ENCODE results near the gene NRARP. TPM values are rescaled to one million over a fixed set of nuclear protein-coding genes. Genes with fewer than 3 reads are reported as not detected.
A peak's percentile ranks its signal among the peaks of the same experiment; 100 is the strongest.

NRARP gene, protein sequence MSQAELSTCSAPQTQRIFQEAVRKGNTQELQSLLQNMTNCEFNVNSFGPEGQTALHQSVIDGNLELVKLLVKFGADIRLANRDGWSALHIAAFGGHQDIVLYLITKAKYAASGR
- 10 to 100 TPM; 28.5 to 49.2 (median 41.0) TPM for total RNA-seq

DNA sequence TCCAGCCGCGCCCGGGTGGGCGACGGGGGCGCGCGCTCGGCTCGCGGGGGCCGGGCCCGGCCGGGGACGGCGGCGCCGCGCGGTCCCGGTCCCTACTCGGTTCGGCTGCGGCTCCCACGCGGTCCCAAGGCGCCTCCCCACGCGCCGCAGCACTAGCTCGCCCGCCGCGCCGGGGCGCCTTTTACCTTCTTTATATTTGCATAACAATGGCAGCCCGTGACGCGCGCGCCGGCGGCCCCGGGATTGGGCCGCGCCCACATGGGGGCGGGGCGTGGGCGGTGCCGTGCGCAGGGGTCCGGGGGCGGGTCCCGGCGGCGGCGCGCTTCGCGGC lies at the start of gene NRARP:
TSS of gene NRARP (minus strand) at position 154 of the 331 bp plus-strand sequence. CDS start 343 bp downstream, outside the sequence.
- H3K4me3 ChIP-seq (ENCODE audit: low read depth, poor library complexity, severe bottlenecking) = peak within 1 kb of the TSS; percentile 36
- 1 to 2% methylated on average over 23 to 35 of the region's 60 CpGs for WGBS, 2 donors
- TF ChIP-seq, protein P1, sequence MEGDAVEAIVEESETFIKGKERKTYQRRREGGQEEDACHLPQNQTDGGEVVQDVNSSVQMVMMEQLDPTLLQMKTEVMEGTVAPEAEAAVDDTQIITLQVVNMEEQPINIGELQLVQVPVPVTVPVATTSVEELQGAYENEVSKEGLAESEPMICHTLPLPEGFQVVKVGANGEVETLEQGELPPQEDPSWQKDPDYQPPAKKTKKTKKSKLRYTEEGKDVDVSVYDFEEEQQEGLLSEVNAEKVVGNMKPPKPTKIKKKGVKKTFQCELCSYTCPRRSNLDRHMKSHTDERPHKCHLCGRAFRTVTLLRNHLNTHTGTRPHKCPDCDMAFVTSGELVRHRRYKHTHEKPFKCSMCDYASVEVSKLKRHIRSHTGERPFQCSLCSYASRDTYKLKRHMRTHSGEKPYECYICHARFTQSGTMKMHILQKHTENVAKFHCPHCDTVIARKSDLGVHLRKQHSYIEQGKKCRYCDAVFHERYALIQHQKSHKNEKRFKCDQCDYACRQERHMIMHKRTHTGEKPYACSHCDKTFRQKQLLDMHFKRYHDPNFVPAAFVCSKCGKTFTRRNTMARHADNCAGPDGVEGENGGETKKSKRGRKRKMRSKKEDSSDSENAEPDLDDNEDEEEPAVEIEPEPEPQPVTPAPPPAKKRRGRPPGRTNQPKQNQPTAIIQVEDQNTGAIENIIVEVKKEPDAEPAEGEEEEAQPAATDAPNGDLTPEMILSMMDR (IDR thresholded peaks at IDR 0.05) = no peak
- no peak for TF ChIP-seq POLR2A (IDR thresholded peaks at IDR 0.05)
- peak; percentile 83 to 97 for DNase-seq (ENCODE audit: low spot score in 2 of 2)
- intact Hi-C loops (cut with DNase I; ENCODE audit: low total_unique reads) = no loop called here

DNA sequence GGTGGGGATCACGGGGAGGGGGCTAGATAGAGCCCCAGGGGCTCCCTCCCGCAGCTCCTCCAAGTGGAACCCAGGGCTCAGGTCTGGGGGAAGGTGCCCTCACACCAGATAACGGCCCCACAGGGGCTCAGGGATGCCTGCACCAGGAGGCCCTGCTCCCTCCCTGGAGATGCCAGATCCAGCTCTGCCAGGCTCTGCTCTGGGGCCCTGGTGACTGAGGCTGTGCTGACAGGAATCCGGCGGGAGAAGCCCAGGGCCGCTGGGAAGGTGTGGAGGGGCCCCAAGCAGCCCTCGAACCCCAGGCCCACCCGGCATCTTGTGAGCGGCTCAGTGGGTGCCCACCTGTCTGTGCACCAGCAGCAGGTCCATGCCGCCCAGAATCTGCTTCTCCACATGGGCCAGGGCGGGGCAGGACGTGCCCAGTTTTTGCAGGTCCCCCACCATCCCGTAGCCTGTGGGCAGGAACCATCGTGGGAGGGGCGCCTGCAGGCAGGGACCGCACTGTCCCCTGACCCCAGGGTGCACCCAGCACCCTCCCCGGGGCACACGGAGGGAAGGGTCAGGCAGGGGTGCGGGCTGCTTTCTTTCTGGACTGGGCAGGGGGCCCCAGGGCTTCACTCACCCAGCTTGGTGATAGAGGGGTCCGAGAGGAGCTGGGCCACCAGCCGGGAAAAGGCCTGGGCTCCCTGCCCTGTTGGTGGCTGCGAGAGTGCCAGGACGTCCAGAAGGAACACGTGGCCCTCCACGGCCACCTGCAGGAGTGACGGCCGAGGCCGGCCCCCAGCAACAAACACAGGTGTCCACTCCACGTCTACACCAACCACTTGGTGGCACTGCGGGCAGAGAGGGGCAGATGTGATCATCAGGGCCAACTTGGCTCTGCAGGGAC lies 48.9 kb upstream of the NRARP start:
- DNase-seq (ENCODE audit: low spot score in 2 of 2) = peak in 1 of 2 donors; percentile 74
- no peak for TF ChIP-seq POLR2A (IDR thresholded peaks at IDR 0.05)
- TF ChIP-seq, protein P1 (IDR thresholded peaks at IDR 0.05) = no peak
- WGBS, 2 donors = 92 to 93% methylated on average over 20 to 21 of the region's 30 CpGs
- no peak overlapping the region for H3K4me3 ChIP-seq (ENCODE audit: low read depth, poor library complexity, severe bottlenecking)
- intact Hi-C loops (cut with DNase I; ENCODE audit: low total_unique reads) = no loop called here

DNA sequence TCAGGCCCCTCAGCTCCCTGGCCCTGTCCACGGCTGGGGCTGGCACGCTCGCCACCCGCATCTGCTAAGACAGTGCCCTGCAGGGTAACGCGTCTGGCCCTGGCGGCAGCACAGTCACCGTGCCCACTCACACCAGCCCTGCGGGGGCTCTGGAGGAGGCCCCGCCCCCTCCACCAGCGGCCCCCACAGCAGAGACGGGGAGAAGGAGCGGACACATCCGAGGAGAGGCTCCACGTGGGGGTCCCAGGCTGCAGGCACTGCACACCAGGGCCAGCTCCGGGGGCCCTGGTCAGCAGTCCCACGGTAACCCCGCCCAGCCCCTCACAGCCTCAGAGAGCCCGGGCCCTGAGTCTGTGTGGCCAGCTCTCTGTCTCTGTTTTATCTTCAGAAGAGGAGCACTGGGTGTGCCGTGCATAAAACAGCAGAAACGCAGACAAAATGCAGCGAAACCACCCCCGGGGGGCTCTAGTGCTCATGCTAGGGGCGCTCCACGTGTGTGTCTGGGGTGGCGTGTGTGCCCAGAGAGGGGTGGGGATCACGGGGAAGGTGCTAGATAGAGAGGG lies 47.5 kb upstream of the NRARP start:
- WGBS, 2 donors = 92 to 95% methylated on average over 19 to 24 of the region's 27 CpGs
- TF ChIP-seq, protein P1 (IDR thresholded peaks at IDR 0.05) = no peak
- TF ChIP-seq POLR2A (IDR thresholded peaks at IDR 0.05) = no peak
- peak in 1 of 2 donors; percentile 72 for DNase-seq (ENCODE audit: low spot score in 2 of 2)
- H3K4me3 ChIP-seq (ENCODE audit: low read depth, poor library complexity, severe bottlenecking) = no peak overlapping the region
- intact Hi-C loops (cut with DNase I; ENCODE audit: low total_unique reads) = no loop called here

DNA sequence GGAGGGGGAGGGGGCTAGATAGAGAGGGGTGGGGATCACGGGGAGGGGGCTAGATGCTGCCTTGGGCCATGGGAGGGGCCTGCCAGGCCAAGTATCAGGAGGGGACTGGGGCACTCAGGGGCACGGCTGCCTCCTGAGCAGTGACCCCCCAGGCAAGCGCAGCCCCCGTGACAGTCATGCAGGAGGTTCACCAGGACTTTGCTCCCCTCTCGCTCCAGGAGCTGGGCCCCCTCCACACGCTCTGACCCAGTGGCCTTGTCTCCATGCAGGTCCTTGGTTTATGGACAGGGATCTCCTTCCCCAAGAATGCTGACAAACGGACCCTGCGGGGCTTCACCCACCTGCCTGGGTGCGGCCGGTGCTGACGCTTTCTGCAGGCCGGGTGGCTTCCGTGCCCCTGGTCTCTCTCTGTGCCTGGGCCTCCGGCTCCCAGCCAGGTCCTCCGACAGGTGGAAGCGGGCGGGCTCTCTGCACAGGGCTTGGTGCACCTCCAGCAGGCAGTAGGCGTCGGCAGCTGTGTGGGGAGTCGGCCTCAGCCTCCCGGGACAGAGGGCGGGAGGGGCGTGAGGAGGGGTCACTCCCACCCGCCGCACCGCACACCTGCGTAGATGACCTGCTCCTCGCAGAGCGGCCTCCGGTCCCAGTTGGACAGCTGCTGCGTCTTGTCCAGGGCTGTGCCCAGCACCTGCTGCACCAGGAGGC lies 46.8 kb upstream of the NRARP start:
- TF ChIP-seq, protein P1 (IDR thresholded peaks at IDR 0.05) = no peak
- TF ChIP-seq POLR2A (IDR thresholded peaks at IDR 0.05) = no peak
- intact Hi-C loops (cut with DNase I; ENCODE audit: low total_unique reads) = no loop called here
- 91 to 94% methylated on average over 11 to 31 of the region's 31 CpGs for WGBS, 2 donors
- DNase-seq (ENCODE audit: low spot score in 2 of 2) = peak in 1 of 2 donors; percentile 61
- no peak overlapping the region for H3K4me3 ChIP-seq (ENCODE audit: low read depth, poor library complexity, severe bottlenecking)

DNA sequence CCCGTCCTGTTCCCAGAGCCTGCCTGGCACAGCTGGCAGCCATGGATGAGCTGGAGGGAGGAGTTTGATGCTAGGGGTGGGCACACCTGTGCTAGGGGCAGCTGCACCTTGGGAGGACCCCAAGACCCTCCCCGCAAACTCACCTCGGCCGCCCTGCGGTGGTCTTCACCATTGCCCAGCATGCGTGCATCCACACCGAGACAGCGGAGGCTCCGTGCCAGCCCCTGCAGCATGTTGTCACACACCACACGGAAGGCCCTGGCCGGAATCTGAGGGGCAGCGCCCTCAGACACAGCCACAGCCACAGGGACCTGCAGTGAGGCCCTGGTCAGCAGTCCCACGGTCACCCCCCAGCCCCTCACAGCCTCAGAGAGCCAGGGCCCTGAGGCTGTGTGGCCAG lies 45.9 kb upstream of the NRARP start:
- no peak overlapping the region for H3K4me3 ChIP-seq (ENCODE audit: low read depth, poor library complexity, severe bottlenecking)
- whole genome bisulfite sequencing, 2 donors = 97% methylated on average over 6 to 13 of the region's 13 CpGs
- peak in 1 of 2 donors; percentile 63 for DNase-seq (ENCODE audit: low spot score in 2 of 2)
- intact Hi-C loops (cut with DNase I; ENCODE audit: low total_unique reads) = no loop called here
- TF ChIP-seq, protein P1 (IDR thresholded peaks at IDR 0.05) = no peak
- TF ChIP-seq POLR2A (IDR thresholded peaks at IDR 0.05) = no peak
